Fibroblast of lung (primary cell): ENCODE results near the gene PCSK5.

Experiments
- CTCF ChIP-seq, 2 donors: IDR thresholded peaks in 1 of 2; conservative IDR thresholded peaks in 1 of 2; 1 replicate in 1 of 2; 2 replicates in 1 of 2; pipeline ENCODE4 v1.5.1; 2011 to 2012; ENCODE audit warnings: low read length in 2 of 2, control low read depth in 1 of 2, inconsistent platforms in 1 of 2, low read depth in 1 of 2, mild to moderate bottlenecking in 1 of 2
- EZH2 ChIP-seq: IDR thresholded peaks from 2 replicates; pipeline ENCODE4 v1.5.1; 2012; ENCODE audit warnings: low read length, control low read depth, mild to moderate bottlenecking; ENCODE audit errors: missing control alignments

- no peak for TF ChIP-seq CTCF (conservative IDR thresholded peaks at IDR 0.05 in 1 of 2, IDR thresholded peaks at IDR 0.05 in 1 of 2; ENCODE audit: low read depth in 1 of 2, low read length in 2 of 2)
- no peak for TF ChIP-seq EZH2
These were observed 197.5 kb downstream of the PCSK5 start for GRCh38 chr9:76087976-76088375.
